HG02943 (cell line): ENCODE results near the gene UBL4B.

Experiments
- ATAC-seq: cut with Tn5 transposase; IDR thresholded peaks from one replicate; pipeline ENCODE4 v1.9.1; 2021; ENCODE audit warnings: mild to moderate bottlenecking, low read depth, moderate library complexity; ENCODE audit not compliant: unreplicated experiment

Gene UBL4B

GRCh38 chr1:110084227-110085078, 27.8 kb upstream of the UBL4B start:
- ATAC-seq: no peak

GRCh38 chr1:110085671-110086070, 26.6 kb upstream of the UBL4B start:
- ATAC-seq: no peak

- ATAC-seq: no peak
These were observed 25.3 kb upstream of the UBL4B start for GRCh38 chr1:110086961-110087360.

GRCh38 chr1:110087812-110088738, 24.2 kb upstream of the UBL4B start:
- no peak for ATAC-seq

GRCh38 chr1:110088739-110089316, 23.4 kb upstream of the UBL4B start:
- ATAC-seq: no peak

- ATAC-seq: no peak
These were observed 22.5 kb upstream of the UBL4B start for GRCh38 chr1:110089561-110090275.

- no peak for ATAC-seq
These were observed 20.9 kb upstream of the UBL4B start for GRCh38 chr1:110091381-110091780.

GRCh38 chr1:110091791-110092190, 20.5 kb upstream of the UBL4B start:
- ATAC-seq: no peak

- ATAC-seq: no peak
These were observed 19.3 kb upstream of the UBL4B start for GRCh38 chr1:110092991-110093390.

GRCh38 chr1:110094931-110095654, 17.1 kb upstream of the UBL4B start:
- ATAC-seq: no peak

GRCh38 chr1:110097507-110098221, 14.6 kb upstream of the UBL4B start:
- ATAC-seq: no peak

- no peak for ATAC-seq
These were observed 13.8 kb upstream of the UBL4B start for GRCh38 chr1:110098222-110099026.

- ATAC-seq: no peak
These were observed 11.9 kb upstream of the UBL4B start for GRCh38 chr1:110100335-110100734.

GRCh38 chr1:110102081-110102480, 10.2 kb upstream of the UBL4B start:
- ATAC-seq: no peak

GRCh38 chr1:110106013-110106941, 6.0 kb upstream of the UBL4B start:
- ATAC-seq: no peak

GRCh38 chr1:110107867-110108469, 4.3 kb upstream of the UBL4B start:
- no peak for ATAC-seq

GRCh38 chr1:110111081-110111480, 1.2 kb upstream of the UBL4B start:
- no peak for ATAC-seq
